Gastroesophageal sphincter (tissue), 4 donors: Measurements from ENCODE around the gene MESD. TPM values are rescaled to one million over a fixed set of nuclear protein-coding genes. Genes with fewer than 3 reads are reported as not detected.
"Not testable (repeated sequence)": the region's sequence is repeated elsewhere in the genome, so short reads cannot be mapped to it uniquely, and the experiment has no call there.

Experiments
- ATAC-seq: fragments of 150-250 bp; one replicate; pipeline ENCODE4 v1.9.1; 2016; ENCODE audit warnings: mild to moderate bottlenecking, moderate library complexity
- H3K27ac ChIP-seq, 4 donors: fragments of 200-600 bp; sonication (generic) in 3 of 4; 1 replicate in 3 of 4; 2 replicates in 1 of 4; pipeline ENCODE4 v1.5.1; 2016 to 2019
- H3K27me3 ChIP-seq: fragments of 200-600 bp; sonication (generic); one replicate; pipeline ENCODE4 v1.5.1; 2019
- H3K36me3 ChIP-seq, 2 donors: fragments of 200-600 bp; sonication (generic); one replicate each; pipeline ENCODE4 v1.5.1; 2019; ENCODE audit warnings: control low read depth in 1 of 2
- H3K4me1 ChIP-seq, 3 donors: fragments of 200-600 bp; sonication (generic); 1 replicate in 2 of 3; 2 replicates in 1 of 3; pipeline ENCODE4 v1.5.1; 2016 to 2019; ENCODE audit warnings: control low read depth in 2 of 3
- H3K4me3 ChIP-seq, 2 donors: fragments of 200-600 bp; sonication (generic); one replicate each; pipeline ENCODE4 v1.5.1; 2019; ENCODE audit warnings: mild to moderate bottlenecking in 1 of 2, moderate library complexity in 1 of 2
- H3K9me3 ChIP-seq, 3 donors: fragments of 200-600 bp; sonication (generic); one replicate each; pipeline ENCODE4 v1.5.1; 2017 to 2019; ENCODE audit warnings: control low read depth in 2 of 3
- EP300 ChIP-seq: sonication (generic); formaldehyde crosslinking; IDR thresholded peaks from one replicate; pipeline ENCODE4 v1.6.1; 2017; ENCODE audit warnings: antibody characterized with exemption, mild to moderate bottlenecking
- POLR2A ChIP-seq, 2 donors: fragments of 450-650 bp; IDR thresholded peaks; one replicate each; pipeline ENCODE4 v1.6.1; 2017; ENCODE audit warnings: antibody characterized with exemption in 2 of 2, mild to moderate bottlenecking in 2 of 2, moderate library complexity in 1 of 2
- POLR2AphosphoS5 ChIP-seq: sonication (generic); formaldehyde crosslinking; IDR thresholded peaks from one replicate; pipeline ENCODE4 v1.6.1; 2017; ENCODE audit warnings: antibody characterized with exemption
- WGBS, 2 donors: methylation state at CpG; one replicate each; pipeline ENCODE4 v1.1.5; 2018; ENCODE audit warnings: low coverage in 1 of 2; 5-methylcytosine and 5-hydroxymethylcytosine counted together
- total RNA-seq, 4 donors: library from RNA; depleted of rRNA; stranded (reverse); fragments of >200 nt; gene quantifications; one replicate each; pipeline ENCODE4 v1.1.0, GENCODE V29; 2016
- TF ChIP-seq, protein P1 (sequence below), 4 experiments: fragments of 200-600 bp in 2 of 4; fragments of 450-650 bp in 2 of 4; sonication (generic) in 1 of 4; IDR thresholded peaks; one replicate each; pipeline ENCODE4 v1.5.1; 2017 to 2019; ENCODE audit warnings: antibody characterized with exemption in 4 of 4, mild to moderate bottlenecking in 2 of 4, moderate library complexity in 2 of 4

The MESD gene
- total RNA-seq, 4 donors from 2014 or later, result 16.2 to 26.9 (median 20.1) TPM

DNA sequence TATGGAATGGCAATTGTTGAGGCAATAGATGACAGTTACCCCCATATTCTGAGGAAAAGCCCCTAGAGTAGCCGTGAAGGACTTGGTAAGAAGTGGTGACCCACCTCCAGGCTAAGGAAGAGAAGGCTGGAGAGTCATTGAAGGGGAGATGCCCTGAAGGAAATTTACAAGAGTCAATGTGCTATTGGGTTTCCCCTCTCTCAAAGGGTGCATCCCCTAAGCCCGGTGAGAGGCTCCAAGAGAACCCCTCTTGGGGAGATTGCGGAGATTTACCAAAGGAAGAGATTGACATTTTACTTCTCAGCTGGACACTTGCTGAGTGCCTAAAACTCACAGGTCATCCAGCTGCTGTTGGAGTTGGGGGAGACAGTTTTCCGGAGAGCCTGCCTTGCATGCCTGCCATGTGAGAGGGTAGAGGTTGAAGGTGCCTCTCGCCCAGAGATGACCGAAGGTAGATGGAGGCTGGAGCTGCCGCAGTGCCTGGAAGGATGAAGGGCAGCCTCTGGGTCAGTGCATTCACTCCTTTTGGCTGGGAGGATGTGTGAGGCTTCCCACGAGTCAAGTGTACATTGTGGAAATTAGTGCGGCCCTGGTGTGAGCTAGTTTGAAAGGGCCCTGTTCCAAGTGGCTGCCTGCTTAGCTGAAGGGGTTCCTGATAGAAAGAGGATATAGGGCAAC is 30.7 kb downstream of the MESD start:
- no peak overlapping the region for H3K4me3 ChIP-seq
- WGBS, 2 donors, result 76 to 96% methylated on average over 4 to 5 of the region's 9 CpGs
- no peaks in the 10 kb centered on the region for H3K4me1 ChIP-seq
- no peaks in the 10 kb centered on the region for H3K27me3 ChIP-seq
- H3K27ac ChIP-seq, result no peak overlapping the region
- peaks cover 0 to 17% of the 10 kb centered on the region in 2 donors for H3K36me3 ChIP-seq
- TF ChIP-seq POLR2A (IDR thresholded peaks at IDR 0.05) (no peak), POLR2AphosphoS5 (no peak)
- TF ChIP-seq, protein P1, sequence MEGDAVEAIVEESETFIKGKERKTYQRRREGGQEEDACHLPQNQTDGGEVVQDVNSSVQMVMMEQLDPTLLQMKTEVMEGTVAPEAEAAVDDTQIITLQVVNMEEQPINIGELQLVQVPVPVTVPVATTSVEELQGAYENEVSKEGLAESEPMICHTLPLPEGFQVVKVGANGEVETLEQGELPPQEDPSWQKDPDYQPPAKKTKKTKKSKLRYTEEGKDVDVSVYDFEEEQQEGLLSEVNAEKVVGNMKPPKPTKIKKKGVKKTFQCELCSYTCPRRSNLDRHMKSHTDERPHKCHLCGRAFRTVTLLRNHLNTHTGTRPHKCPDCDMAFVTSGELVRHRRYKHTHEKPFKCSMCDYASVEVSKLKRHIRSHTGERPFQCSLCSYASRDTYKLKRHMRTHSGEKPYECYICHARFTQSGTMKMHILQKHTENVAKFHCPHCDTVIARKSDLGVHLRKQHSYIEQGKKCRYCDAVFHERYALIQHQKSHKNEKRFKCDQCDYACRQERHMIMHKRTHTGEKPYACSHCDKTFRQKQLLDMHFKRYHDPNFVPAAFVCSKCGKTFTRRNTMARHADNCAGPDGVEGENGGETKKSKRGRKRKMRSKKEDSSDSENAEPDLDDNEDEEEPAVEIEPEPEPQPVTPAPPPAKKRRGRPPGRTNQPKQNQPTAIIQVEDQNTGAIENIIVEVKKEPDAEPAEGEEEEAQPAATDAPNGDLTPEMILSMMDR (IDR thresholded peaks at IDR 0.05), result no peak
- H3K9me3 ChIP-seq, result no peaks in the 10 kb centered on the region
- ATAC-seq, result no peak

DNA sequence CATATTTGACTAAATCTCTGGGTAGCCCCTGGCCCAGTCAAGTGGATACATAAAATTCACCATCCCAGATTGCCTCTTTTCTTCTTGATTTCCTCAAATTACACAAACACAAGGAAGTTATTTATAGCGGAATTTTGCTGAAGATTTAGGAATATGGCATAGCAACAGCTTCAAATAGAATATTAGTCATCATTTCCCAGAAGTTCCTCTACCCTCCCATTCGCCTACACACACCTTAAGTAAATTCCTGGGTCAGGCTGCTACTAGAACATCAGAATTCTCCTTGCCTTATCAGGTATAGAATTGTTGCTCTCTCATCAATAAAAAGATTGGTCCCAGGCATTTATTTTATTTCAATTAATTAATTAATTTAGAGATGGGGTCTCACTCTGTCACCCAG is 31.6 kb downstream of the MESD start:
- H3K4me3 ChIP-seq, result no peak overlapping the region
- no peak for ATAC-seq
- no peak overlapping the region for H3K27ac ChIP-seq
- TF ChIP-seq POLR2A (IDR thresholded peaks at IDR 0.05), result no peak
- no peaks in the 10 kb centered on the region for H3K4me1 ChIP-seq
- peaks cover 0 to 24% of the 10 kb centered on the region in 2 donors for H3K36me3 ChIP-seq
- H3K9me3 ChIP-seq, result no peaks in the 10 kb centered on the region
- 88 to 89% methylated on average over 2 of the region's 2 CpGs for WGBS, 2 donors
- H3K27me3 ChIP-seq, result no peaks in the 10 kb centered on the region

GRCh38 chr15:80957556-80957955 is 32.1 kb downstream of the MESD start:
- TF ChIP-seq EP300 (no peak), POLR2AphosphoS5 (no peak)
- no peaks in the 10 kb centered on the region for H3K27me3 ChIP-seq
- no peaks in the 10 kb centered on the region for H3K4me1 ChIP-seq
- no peak for ATAC-seq
- H3K36me3 ChIP-seq, result peaks cover 0 to 25% of the 10 kb centered on the region in 2 donors
- H3K9me3 ChIP-seq, result no peaks in the 10 kb centered on the region
- no peak overlapping the region for H3K27ac ChIP-seq
- WGBS, 2 donors, result 58 to 86% methylated on average over 1 to 2 of the region's 2 CpGs
- no peak overlapping the region for H3K4me3 ChIP-seq

DNA sequence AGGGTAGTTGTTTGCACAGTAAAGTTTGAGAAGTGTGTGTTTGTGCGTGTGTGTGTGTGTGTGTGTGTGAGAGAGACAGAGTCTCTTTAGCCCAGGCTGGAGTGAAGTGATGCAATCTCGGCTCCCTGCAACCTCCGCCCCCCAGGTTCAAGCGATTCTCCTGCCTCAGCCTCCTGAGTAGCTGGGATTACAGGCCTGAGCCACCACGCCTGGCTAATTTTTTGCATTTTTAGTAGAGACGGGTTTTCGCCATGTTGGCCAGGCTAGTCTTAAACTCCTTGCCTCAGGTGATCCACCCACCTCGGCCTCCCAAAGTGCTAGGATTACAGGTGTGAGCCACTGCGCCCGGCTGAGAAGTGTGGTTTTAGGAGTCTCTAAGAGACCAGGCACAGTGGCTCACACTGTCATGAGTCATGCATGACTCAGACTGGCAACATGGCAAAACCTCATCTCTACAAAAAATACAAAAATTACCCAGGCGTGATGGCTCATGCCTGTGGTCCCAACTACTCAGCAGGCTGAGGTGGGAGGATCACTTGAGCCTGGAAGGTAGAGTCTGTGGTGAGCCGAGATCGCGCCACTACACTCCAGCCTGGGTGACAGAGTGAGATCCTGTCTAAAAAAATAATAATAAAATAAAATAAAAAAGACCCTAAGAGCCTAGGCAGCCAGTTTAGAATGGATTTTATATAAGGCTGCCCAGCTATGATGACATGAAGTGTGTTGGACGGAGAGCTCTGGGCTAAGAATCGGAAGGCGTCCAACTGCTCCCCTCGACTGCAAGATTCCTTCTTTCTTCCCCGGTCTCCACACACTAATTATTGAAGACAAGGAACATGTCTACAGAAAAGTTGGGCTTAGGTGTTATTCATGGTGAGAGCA is 33.8 kb downstream of the MESD start:
- not testable (repeated sequence) for H3K9me3 ChIP-seq, H3K27ac ChIP-seq, ATAC-seq, H3K27me3 ChIP-seq, H3K4me3 ChIP-seq, H3K4me1 ChIP-seq
- WGBS, 2 donors, result 80 to 81% methylated on average over 1 to 10 of the region's 19 CpGs
- peaks cover 0 to 39% of the 10 kb centered on the region in 2 donors for H3K36me3 ChIP-seq

DNA sequence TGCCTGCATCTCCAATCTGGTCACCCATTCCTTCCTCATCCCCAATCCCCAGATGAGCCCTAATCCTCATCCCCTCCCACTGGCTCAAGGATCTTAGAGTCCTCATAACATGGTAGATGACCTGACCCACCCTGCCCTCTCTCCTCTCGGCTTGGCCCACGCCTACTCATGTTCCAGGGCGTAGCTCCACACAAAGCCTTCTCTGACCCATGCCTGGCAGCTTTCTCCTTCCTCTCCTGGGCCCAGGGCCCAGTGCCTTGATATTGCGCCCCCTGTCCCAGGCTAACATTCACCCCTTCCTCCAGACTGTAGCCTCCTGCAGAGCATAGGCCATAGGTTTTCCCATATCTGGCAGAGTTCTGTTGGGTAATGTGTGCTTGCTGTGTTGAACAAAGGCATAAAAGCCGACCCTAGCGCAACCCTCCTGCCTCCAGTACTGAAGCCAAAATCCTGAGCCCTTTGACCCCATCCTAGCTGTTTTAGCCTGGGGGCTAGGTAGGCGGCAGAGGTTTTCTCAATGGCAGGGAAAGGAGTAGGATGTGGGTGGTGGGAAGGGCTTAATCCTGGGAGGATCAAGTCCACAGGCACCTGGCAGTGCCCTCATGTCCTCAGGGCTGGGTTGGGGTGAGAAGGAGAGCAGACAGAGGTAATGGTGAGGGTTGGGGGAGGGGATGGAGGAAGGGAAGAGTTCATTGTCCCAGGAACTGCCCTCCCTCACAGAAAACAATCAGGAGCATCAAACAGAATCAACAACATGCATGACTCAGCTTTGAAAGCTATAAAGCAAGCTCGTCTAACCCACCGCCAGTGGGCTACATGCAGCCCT is 35.5 kb downstream of the MESD start:
- H3K36me3 ChIP-seq, result peaks cover 0 to 47% of the 10 kb centered on the region in 2 donors
- TF ChIP-seq POLR2AphosphoS5 (no peak), POLR2A (IDR thresholded peaks at IDR 0.05) (no peak), EP300 (no peak)
- TF ChIP-seq, protein P1 (IDR thresholded peaks at IDR 0.05), result no peak
- WGBS, 2 donors, result 77 to 94% methylated on average over 2 to 5 of the region's 9 CpGs

More for the DNA sequence above, 35.5 kb downstream of the MESD start:
- Histone ChIP-seq H3K9me3 (no peaks in the 10 kb centered on the region), H3K27me3 (no peaks in the 10 kb centered on the region), H3K4me3 (no peak overlapping the region), H3K27ac (no peak overlapping the region), H3K4me1 (no peaks in the 10 kb centered on the region)
- no peak for ATAC-seq
